Neural progenitor cell (in vitro differentiated cells): ENCODE data around the gene TEKTIP1.

Source experiments
- EZH2 ChIP-seq: fragments of 200-600 bp; sonication (generic); IDR thresholded peaks from 2 replicates; pipeline ENCODE4 v1.6.1; 2017; ENCODE audit warnings: antibody characterized with exemption, mild to moderate bottlenecking, moderate library complexity
- EZH2phosphoT487 ChIP-seq: fragments of 200-600 bp; sonication (generic); IDR thresholded peaks from 2 replicates; pipeline ENCODE4 v1.6.1; 2017; ENCODE audit warnings: antibody characterized with exemption
- TF ChIP-seq, protein P1 (sequence below): fragments of 200-600 bp; sonication (generic); IDR thresholded peaks from 2 replicates; pipeline ENCODE4 v1.5.1; 2017; ENCODE audit warnings: antibody characterized with exemption, mild to moderate bottlenecking

DNA sequence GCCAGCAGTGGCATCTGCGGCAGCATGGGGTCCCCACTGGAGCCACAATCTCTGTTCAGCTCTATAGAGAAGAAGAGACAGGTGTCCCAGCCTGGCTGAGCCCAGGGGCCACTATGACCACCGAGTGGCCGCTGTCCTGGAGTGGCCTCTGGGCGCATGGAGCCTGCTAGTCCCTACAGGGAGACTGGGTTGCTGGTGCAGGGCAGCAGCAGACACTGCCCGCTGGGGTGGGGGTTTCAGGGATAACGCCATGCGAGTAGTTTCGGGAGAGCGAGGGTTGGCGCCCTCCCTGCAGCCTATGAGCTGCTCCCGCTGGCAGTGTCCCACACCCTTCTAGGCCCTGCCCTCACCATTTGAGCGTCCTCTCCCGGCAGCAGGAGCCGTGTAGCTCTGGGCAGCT lies 10.9 kb upstream of the TEKTIP1 start:
- TF ChIP-seq, protein P1, sequence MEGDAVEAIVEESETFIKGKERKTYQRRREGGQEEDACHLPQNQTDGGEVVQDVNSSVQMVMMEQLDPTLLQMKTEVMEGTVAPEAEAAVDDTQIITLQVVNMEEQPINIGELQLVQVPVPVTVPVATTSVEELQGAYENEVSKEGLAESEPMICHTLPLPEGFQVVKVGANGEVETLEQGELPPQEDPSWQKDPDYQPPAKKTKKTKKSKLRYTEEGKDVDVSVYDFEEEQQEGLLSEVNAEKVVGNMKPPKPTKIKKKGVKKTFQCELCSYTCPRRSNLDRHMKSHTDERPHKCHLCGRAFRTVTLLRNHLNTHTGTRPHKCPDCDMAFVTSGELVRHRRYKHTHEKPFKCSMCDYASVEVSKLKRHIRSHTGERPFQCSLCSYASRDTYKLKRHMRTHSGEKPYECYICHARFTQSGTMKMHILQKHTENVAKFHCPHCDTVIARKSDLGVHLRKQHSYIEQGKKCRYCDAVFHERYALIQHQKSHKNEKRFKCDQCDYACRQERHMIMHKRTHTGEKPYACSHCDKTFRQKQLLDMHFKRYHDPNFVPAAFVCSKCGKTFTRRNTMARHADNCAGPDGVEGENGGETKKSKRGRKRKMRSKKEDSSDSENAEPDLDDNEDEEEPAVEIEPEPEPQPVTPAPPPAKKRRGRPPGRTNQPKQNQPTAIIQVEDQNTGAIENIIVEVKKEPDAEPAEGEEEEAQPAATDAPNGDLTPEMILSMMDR = no peak
- no peak for TF ChIP-seq EZH2phosphoT487
- TF ChIP-seq EZH2 = no peak
